ENCODE data around the gene DNAJB13. TPM values are rescaled to one million over a fixed set of nuclear protein-coding genes. Genes with fewer than 3 reads are reported as not detected.

The DNAJB13 gene
- polyA plus RNA-seq, 1 donor from 2014 or later, result not detected

- no peaks in the 10 kb centered on the region for H3K9me2 ChIP-seq (ENCODE audit: insufficient read depth, low read length)
- H3K4me3 ChIP-seq (ENCODE audit: low read length), result no peak overlapping the region
- H3K27me3 ChIP-seq (ENCODE audit: insufficient read depth, low read depth, low read length), result no peaks in the 10 kb centered on the region
- TF ChIP-seq EZH2 (IDR thresholded peaks at IDR 0.05; ENCODE audit: borderline replicate concordance, insufficient read depth, low read length, poor library complexity, severe bottlenecking) (no peak), REST (IDR thresholded peaks at IDR 0.05; ENCODE audit: borderline replicate concordance) (no peak), RAD21 (conservative IDR thresholded peaks at IDR 0.05) (no peak), POLR2AphosphoS5 (IDR thresholded peaks at IDR 0.05) (no peak), EP300 (conservative IDR thresholded peaks at IDR 0.05; ENCODE audit: poor library complexity, severe bottlenecking) (no peak), SMC3 (conservative IDR thresholded peaks at IDR 0.05; ENCODE audit: poor library complexity) (no peak), TAF1 (IDR thresholded peaks at IDR 0.05; ENCODE audit: low read depth) (no peak), MXI1 (conservative IDR thresholded peaks at IDR 0.05; ENCODE audit: poor library complexity, severe bottlenecking) (no peak), CTCF (IDR thresholded peaks at IDR 0.05; ENCODE audit: poor library complexity, severe bottlenecking) (no peak)
- H3K4me2 ChIP-seq (ENCODE audit: low read length), result no peak overlapping the region
- H2AFZ ChIP-seq (ENCODE audit: low read depth, low read length), result no peak overlapping the region
- H3K9me3 ChIP-seq (ENCODE audit: low read length), result no peaks in the 10 kb centered on the region
- H3K27ac ChIP-seq (ENCODE audit: low read length), result no peak overlapping the region
- H3F3A ChIP-seq (ENCODE audit: insufficient read depth, low read length, poor library complexity, severe bottlenecking), result no peaks in the 10 kb centered on the region
- H3K36me3 ChIP-seq (ENCODE audit: insufficient read depth, low read length), result no peaks in the 10 kb centered on the region
- no peaks in the 10 kb centered on the region for H3K79me2 ChIP-seq (replicated peaks; ENCODE audit: insufficient read depth, low read length)
- H3K9ac ChIP-seq (ENCODE audit: low read length), result no peak overlapping the region
- H4K20me1 ChIP-seq (ENCODE audit: insufficient read depth), result no peaks in the 10 kb centered on the region
Measured at GRCh38 chr11:73962101-73962705, 11.4 kb downstream of the DNAJB13 start.

- no peaks in the 10 kb centered on the region for H3K27me3 ChIP-seq (ENCODE audit: insufficient read depth, low read depth, low read length)
- no peaks in the 10 kb centered on the region for H3K79me2 ChIP-seq (replicated peaks; ENCODE audit: insufficient read depth, low read length)
- H2AFZ ChIP-seq (ENCODE audit: low read depth, low read length), result no peak overlapping the region
- H3K27ac ChIP-seq (ENCODE audit: low read length), result no peak overlapping the region
- no peaks in the 10 kb centered on the region for H4K20me1 ChIP-seq (ENCODE audit: insufficient read depth)
- H3F3A ChIP-seq (ENCODE audit: insufficient read depth, low read length, poor library complexity, severe bottlenecking), result no peaks in the 10 kb centered on the region
- TF ChIP-seq CTCF (IDR thresholded peaks at IDR 0.05; ENCODE audit: poor library complexity, severe bottlenecking), result no peak
- no peak for TF ChIP-seq SMC3 (conservative IDR thresholded peaks at IDR 0.05; ENCODE audit: poor library complexity)
- no peak for TF ChIP-seq REST (IDR thresholded peaks at IDR 0.05; ENCODE audit: borderline replicate concordance)
- H3K9me3 ChIP-seq (ENCODE audit: low read length), result no peaks in the 10 kb centered on the region
- no peak overlapping the region for H3K4me2 ChIP-seq (ENCODE audit: low read length)
- no peaks in the 10 kb centered on the region for H3K36me3 ChIP-seq (ENCODE audit: insufficient read depth, low read length)
- H3K9ac ChIP-seq (ENCODE audit: low read length), result no peak overlapping the region
- no peak overlapping the region for H3K4me3 ChIP-seq (ENCODE audit: low read length)
- no peaks in the 10 kb centered on the region for H3K9me2 ChIP-seq (ENCODE audit: insufficient read depth, low read length)
Measured at GRCh38 chr11:73963861-73964260, 13.0 kb downstream of the DNAJB13 start.
